ENCODE results near the gene MYRF. TPM values are rescaled to one million over a fixed set of nuclear protein-coding genes. Genes with fewer than 3 reads are reported as not detected.

MYRF gene
- total RNA-seq, 4 donors from 2014 or later: 0.24 to 2.8 (median 0.83) TPM

DNA sequence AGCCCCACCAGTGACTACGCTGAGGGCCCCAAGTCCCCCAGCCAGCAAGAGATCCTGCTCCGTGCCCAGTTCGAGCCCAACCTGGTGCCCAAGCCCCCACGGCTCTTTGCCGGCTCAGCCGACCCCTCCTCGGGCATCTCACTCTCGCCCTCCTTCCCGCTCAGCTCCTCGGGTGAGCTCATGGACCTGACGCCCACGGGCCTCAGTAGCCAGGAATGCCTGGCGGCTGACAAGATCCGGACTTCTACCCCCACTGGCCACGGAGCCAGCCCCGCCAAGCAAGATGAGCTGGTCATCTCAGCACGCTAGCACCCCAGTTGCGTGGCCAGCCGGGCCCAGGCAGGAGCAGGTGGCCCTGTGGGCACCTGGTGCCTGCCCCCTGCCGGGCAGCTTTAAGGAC is 8.3 kb upstream of the MYRF start:
- no peak for DNase-seq (ENCODE audit: low spot score in 2 of 2)
- Histone ChIP-seq H3K36me3 (peaks cover 32% of the 10 kb centered on the region), H3K9me3 (no peaks in the 10 kb centered on the region), H3K27me3 (no peaks in the 10 kb centered on the region), H3K27ac (no peak overlapping the region), H3K4me3 (no peak overlapping the region), H3K4me1 (peaks cover 10% of the 10 kb centered on the region)
- WGBS: 95% methylated on average over 11 of the region's 20 CpGs
- TF ChIP-seq, protein P1, sequence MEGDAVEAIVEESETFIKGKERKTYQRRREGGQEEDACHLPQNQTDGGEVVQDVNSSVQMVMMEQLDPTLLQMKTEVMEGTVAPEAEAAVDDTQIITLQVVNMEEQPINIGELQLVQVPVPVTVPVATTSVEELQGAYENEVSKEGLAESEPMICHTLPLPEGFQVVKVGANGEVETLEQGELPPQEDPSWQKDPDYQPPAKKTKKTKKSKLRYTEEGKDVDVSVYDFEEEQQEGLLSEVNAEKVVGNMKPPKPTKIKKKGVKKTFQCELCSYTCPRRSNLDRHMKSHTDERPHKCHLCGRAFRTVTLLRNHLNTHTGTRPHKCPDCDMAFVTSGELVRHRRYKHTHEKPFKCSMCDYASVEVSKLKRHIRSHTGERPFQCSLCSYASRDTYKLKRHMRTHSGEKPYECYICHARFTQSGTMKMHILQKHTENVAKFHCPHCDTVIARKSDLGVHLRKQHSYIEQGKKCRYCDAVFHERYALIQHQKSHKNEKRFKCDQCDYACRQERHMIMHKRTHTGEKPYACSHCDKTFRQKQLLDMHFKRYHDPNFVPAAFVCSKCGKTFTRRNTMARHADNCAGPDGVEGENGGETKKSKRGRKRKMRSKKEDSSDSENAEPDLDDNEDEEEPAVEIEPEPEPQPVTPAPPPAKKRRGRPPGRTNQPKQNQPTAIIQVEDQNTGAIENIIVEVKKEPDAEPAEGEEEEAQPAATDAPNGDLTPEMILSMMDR (IDR thresholded peaks at IDR 0.05): no peak
- no peak for TF ChIP-seq POLR2AphosphoS5 (IDR thresholded peaks at IDR 0.05)
- TF ChIP-seq EP300 (IDR thresholded peaks at IDR 0.05): no peak
- TF ChIP-seq POLR2A (IDR thresholded peaks at IDR 0.05): no peak

DNA sequence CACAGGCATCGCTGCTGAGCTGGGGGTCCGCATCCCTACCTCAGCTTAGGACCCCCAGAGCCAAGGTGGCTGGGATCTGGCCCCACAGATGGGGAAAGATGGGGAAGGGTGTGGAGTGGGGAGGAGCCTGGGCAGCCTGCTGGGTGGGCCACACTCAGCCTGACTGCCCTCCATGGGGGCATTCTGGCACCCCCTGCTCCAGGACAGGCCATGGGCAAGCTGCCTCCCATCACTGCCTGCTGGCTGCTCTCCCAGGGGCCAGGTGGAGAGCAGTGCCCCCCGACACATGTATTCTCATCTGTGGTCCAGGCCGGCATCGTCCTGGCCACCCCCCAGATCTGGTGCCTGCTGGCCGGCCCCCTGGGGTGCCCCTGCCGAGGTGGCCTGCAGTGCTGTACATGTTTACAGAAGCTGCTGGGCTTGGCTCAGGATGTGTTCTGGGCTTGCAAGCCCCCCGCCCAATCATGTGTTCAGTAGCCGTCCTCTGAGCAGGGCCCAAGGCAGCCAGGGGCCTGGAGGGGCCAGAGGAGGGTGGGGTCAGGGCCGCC is 7.8 kb upstream of the MYRF start:
- H3K4me3 ChIP-seq: no peak overlapping the region
- no peaks in the 10 kb centered on the region for H3K9me3 ChIP-seq
- no peak for DNase-seq (ENCODE audit: low spot score in 2 of 2)
- no peak overlapping the region for H3K27ac ChIP-seq
- WGBS: 87% methylated on average over 3 of the region's 10 CpGs
- peaks cover 32% of the 10 kb centered on the region for H3K36me3 ChIP-seq
- TF ChIP-seq POLR2AphosphoS5 (IDR thresholded peaks at IDR 0.05) (no peak), EP300 (IDR thresholded peaks at IDR 0.05) (no peak), POLR2A (IDR thresholded peaks at IDR 0.05) (no peak)
- TF ChIP-seq, protein P1 (IDR thresholded peaks at IDR 0.05): no peak
- peaks cover 10% of the 10 kb centered on the region for H3K4me1 ChIP-seq
- no peaks in the 10 kb centered on the region for H3K27me3 ChIP-seq

DNA sequence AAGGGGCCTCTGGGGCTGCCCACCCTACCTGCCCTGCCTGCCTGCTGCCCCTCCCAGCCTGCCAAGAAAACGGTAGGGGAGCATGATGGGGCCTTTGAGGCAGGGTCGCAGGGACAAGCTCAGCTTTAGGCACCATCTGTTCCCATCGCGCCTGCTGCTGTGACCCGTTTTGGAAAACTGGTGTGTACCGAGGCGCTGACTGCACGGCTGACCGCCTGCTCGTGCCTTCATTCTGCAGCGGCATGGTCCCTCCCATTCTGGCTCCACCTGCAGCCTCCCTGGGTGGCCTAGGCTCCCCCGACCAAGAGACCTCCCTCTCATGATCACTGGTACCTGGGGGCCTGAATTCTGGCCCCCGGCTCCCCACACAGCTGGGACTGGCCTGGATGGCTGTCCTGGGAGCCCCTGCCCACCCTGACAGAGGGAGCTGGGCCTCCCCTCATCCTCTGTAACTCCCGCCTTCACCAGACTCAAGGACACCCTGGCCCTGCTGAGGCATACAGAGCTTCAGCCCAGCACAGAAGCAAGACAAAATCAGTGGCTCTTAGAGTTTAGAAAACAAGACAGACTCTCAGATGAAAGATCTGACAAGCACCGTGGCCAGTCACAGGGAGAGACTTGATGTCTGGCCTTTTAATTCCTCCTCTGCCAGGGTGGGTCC is 6.5 kb upstream of the MYRF start:
- 70% methylated on average over 7 of the region's 15 CpGs for WGBS
- Histone ChIP-seq H3K27ac (no peak overlapping the region), H3K36me3 (peaks cover 24% of the 10 kb centered on the region), H3K27me3 (no peaks in the 10 kb centered on the region), H3K9me3 (no peaks in the 10 kb centered on the region), H3K4me3 (no peak overlapping the region), H3K4me1 (peaks cover 10% of the 10 kb centered on the region)
- no peak for DNase-seq (ENCODE audit: low spot score in 2 of 2)
- TF ChIP-seq, protein P1 (IDR thresholded peaks at IDR 0.05): no peak
- TF ChIP-seq EP300 (IDR thresholded peaks at IDR 0.05) (no peak), POLR2A (IDR thresholded peaks at IDR 0.05) (no peak), POLR2AphosphoS5 (IDR thresholded peaks at IDR 0.05) (no peak)

DNA sequence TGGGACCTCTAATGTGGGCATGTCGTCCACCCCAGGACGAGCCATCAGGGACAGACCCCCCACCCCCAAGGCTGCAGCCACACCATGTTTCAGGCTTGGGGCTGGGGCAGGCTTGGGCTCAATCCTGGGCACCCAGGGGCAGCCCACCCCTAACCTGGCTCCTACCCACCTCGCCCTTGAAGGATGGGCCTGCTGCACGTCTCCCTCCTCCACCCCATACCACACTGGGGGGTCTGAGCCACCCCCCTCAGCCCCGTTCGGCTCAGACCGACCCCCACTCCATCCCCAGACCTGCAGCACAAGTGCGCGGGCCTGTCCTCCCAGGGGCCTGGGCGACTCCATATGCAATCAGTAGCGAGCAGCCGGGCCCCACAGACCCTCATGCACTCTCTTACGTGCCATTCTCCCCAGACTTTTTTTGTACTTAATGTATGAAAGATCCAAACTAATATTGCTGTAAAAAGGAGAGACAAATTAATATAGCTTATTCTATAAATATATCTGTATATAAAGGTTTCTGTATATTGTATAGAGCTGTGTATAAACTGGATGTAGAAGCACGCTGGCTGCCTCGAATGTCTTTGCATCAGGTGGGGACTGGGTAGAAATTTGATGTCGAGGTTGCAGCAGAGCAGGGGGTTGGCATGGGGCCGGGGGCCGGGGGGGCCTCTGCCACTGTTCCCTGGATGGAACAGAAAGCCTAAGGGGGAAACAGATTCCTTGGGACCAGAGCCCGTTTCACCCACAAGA is 5.8 kb upstream of the MYRF start:
- H3K9me3 ChIP-seq: no peaks in the 10 kb centered on the region
- no peak for DNase-seq (ENCODE audit: low spot score in 2 of 2)
- H3K27me3 ChIP-seq: no peaks in the 10 kb centered on the region
- H3K36me3 ChIP-seq: peaks cover 19% of the 10 kb centered on the region
- H3K4me1 ChIP-seq: peaks cover 10% of the 10 kb centered on the region
- 79% methylated on average over 19 of the region's 19 CpGs for WGBS
- H3K4me3 ChIP-seq: no peak overlapping the region
- no peak overlapping the region for H3K27ac ChIP-seq
- no peak for TF ChIP-seq POLR2AphosphoS5 (IDR thresholded peaks at IDR 0.05)
- no peak for TF ChIP-seq POLR2A (IDR thresholded peaks at IDR 0.05)
- TF ChIP-seq EP300 (IDR thresholded peaks at IDR 0.05): no peak
- TF ChIP-seq, protein P1 (IDR thresholded peaks at IDR 0.05): no peak
